Measurements from ENCODE around the gene GGT5.
"Not testable (repeated sequence)": the region's sequence is repeated elsewhere in the genome, so short reads cannot be mapped to it uniquely, and the experiment has no call there.

The GGT5 gene

GRCh38 chr22:24216541-24217209, 28.2 kb downstream of the GGT5 start:
- DNase-seq (ENCODE audit: low spot score): no peak
- TF ChIP-seq CTCF (IDR thresholded peaks at IDR 0.05; ENCODE audit: extremely low read depth, missing control alignments): no peak

- DNase-seq (ENCODE audit: low spot score): no peak
- TF ChIP-seq CTCF (IDR thresholded peaks at IDR 0.05; ENCODE audit: extremely low read depth, missing control alignments): no peak
Observed at GRCh38 chr22:24214467-24215285, 30.2 kb downstream of the GGT5 start.

GRCh38 chr22:24213111-24213510, 31.8 kb downstream of the GGT5 start:
- DNase-seq (ENCODE audit: low spot score): not testable (repeated sequence)

GRCh38 chr22:24211716-24212115, 33.2 kb downstream of the GGT5 start:
- DNase-seq (ENCODE audit: low spot score): not testable (repeated sequence)

- not testable (repeated sequence) for DNase-seq (ENCODE audit: low spot score)
Observed at GRCh38 chr22:24210409-24210808, 34.5 kb downstream of the GGT5 start.

- no peak for DNase-seq (ENCODE audit: low spot score)
- no peak for TF ChIP-seq CTCF (IDR thresholded peaks at IDR 0.05; ENCODE audit: extremely low read depth, missing control alignments)
Observed at GRCh38 chr22:24209687-24210086, 35.2 kb downstream of the GGT5 start.

GRCh38 chr22:24209016-24209415, 35.9 kb downstream of the GGT5 start:
- no peak for TF ChIP-seq CTCF (IDR thresholded peaks at IDR 0.05; ENCODE audit: extremely low read depth, missing control alignments)
- no peak for DNase-seq (ENCODE audit: low spot score)

- no peak for TF ChIP-seq CTCF (IDR thresholded peaks at IDR 0.05; ENCODE audit: extremely low read depth, missing control alignments)
- no peak for DNase-seq (ENCODE audit: low spot score)
Observed at GRCh38 chr22:24208012-24208749, 36.7 kb downstream of the GGT5 start.
